Endothelial cell of umbilical vein (primary cell): ENCODE measurements around the gene KCNG2.

Source experiments
- EZH2 ChIP-seq: IDR thresholded peaks from 2 replicates; pipeline ENCODE4 v1.6.1; 2012; ENCODE audit warnings: borderline replicate concordance, low read depth, mild to moderate bottlenecking, moderate library complexity, low read length, inconsistent platforms; ENCODE audit not compliant: severe bottlenecking
- FOS ChIP-seq: IDR thresholded peaks from 2 replicates; pipeline ENCODE4 v1.6.1; 2011; ENCODE audit warnings: mild to moderate bottlenecking, low read length, moderate library complexity, borderline replicate concordance; ENCODE audit not compliant: insufficient read depth
- JUN ChIP-seq: IDR thresholded peaks from 2 replicates; pipeline ENCODE4 v1.6.1; 2011; ENCODE audit warnings: borderline replicate concordance, low read depth; ENCODE audit not compliant: insufficient read length, insufficient read depth
- MYC ChIP-seq: IDR thresholded peaks from one replicate; pipeline ENCODE4 v1.6.1; 2011; ENCODE audit warnings: mild to moderate bottlenecking, low read depth, low read length
- POLR2A ChIP-seq: IDR thresholded peaks from 2 replicates; pipeline ENCODE4 v1.6.1; 2012; ENCODE audit warnings: low read depth, mild to moderate bottlenecking, control low read depth, low read length
- POLR2AphosphoS5 ChIP-seq: IDR thresholded peaks from 2 replicates; pipeline ENCODE4 v1.6.1; 2012; ENCODE audit warnings: low read depth, mild to moderate bottlenecking, control low read depth, low read length, moderate library complexity; ENCODE audit not compliant: insufficient read depth
- TF ChIP-seq, protein P1 (sequence below), 2 donors: IDR thresholded peaks; 1 replicate in 1 of 2; 2 replicates in 1 of 2; pipeline ENCODE4 v1.5.1; 2011; ENCODE audit warnings: low read length in 2 of 2, mild to moderate bottlenecking in 2 of 2, moderate library complexity in 2 of 2, control low read depth in 1 of 2, inconsistent platforms in 1 of 2, low read depth in 1 of 2; ENCODE audit not compliant: insufficient read depth in 1 of 2; ENCODE audit errors: extremely low read depth in 1 of 2
- TF ChIP-seq, protein P2 (sequence below): IDR thresholded peaks from 2 replicates; pipeline ENCODE4 v1.6.1; 2011; ENCODE audit not compliant: insufficient read depth, insufficient read length

DNA sequence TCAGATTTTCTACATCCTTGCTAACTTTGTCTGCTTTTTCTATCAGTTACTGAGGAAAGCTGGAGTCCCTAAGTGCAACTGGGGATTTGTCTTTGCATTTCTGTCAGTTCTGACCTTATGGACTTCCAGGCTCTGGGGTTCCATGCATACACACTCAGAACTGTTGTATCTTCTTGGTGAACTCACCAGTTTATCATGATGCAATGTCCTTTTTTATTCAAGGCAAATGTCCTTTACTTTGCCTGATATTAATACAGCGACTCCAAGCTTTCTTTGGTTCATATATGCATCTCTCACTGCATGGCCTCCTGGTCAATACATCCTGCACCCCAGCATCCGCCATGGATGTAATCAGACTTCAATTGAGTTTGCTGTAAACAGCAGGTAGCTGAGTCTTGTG lies 109.0 kb downstream of the KCNG2 start:
- TF ChIP-seq, protein P1, sequence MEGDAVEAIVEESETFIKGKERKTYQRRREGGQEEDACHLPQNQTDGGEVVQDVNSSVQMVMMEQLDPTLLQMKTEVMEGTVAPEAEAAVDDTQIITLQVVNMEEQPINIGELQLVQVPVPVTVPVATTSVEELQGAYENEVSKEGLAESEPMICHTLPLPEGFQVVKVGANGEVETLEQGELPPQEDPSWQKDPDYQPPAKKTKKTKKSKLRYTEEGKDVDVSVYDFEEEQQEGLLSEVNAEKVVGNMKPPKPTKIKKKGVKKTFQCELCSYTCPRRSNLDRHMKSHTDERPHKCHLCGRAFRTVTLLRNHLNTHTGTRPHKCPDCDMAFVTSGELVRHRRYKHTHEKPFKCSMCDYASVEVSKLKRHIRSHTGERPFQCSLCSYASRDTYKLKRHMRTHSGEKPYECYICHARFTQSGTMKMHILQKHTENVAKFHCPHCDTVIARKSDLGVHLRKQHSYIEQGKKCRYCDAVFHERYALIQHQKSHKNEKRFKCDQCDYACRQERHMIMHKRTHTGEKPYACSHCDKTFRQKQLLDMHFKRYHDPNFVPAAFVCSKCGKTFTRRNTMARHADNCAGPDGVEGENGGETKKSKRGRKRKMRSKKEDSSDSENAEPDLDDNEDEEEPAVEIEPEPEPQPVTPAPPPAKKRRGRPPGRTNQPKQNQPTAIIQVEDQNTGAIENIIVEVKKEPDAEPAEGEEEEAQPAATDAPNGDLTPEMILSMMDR (IDR thresholded peaks at IDR 0.05; ENCODE audit: extremely low read depth in 1 of 2, insufficient read depth in 1 of 2, low read depth in 1 of 2, low read length in 2 of 2): no peak
- no peak for TF ChIP-seq MYC
- TF ChIP-seq POLR2AphosphoS5: no peak
- no peak for TF ChIP-seq POLR2A
- TF ChIP-seq, protein P2, sequence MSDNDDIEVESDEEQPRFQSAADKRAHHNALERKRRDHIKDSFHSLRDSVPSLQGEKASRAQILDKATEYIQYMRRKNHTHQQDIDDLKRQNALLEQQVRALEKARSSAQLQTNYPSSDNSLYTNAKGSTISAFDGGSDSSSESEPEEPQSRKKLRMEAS: no peak
- TF ChIP-seq EZH2: no peak
- TF ChIP-seq FOS: no peak
- TF ChIP-seq JUN: no peak
